ENCODE data around the gene DNA2.

DNA sequence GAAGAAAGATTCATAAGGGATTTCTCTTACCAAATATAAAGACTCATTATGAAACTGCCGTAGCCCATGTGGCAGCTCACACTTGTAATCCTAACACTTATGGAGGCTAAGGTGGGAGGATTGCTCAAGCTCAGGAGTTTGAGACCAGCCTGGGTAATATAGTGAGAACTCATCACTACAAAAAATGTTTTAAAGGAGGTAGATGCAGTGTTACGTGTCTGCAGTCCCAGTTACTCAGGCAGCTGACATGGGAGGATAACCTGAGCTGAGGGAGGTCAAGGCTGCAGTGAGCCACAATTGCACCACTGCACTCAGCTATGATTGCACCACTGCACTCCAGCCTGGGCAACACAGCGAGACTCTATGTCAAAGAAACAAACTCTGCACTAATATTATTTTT is 18.1 kb upstream of the DNA2 start:
- TF ChIP-seq, protein P1, sequence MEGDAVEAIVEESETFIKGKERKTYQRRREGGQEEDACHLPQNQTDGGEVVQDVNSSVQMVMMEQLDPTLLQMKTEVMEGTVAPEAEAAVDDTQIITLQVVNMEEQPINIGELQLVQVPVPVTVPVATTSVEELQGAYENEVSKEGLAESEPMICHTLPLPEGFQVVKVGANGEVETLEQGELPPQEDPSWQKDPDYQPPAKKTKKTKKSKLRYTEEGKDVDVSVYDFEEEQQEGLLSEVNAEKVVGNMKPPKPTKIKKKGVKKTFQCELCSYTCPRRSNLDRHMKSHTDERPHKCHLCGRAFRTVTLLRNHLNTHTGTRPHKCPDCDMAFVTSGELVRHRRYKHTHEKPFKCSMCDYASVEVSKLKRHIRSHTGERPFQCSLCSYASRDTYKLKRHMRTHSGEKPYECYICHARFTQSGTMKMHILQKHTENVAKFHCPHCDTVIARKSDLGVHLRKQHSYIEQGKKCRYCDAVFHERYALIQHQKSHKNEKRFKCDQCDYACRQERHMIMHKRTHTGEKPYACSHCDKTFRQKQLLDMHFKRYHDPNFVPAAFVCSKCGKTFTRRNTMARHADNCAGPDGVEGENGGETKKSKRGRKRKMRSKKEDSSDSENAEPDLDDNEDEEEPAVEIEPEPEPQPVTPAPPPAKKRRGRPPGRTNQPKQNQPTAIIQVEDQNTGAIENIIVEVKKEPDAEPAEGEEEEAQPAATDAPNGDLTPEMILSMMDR (IDR thresholded peaks at IDR 0.05; ENCODE audit: insufficient read depth, low read length, poor library complexity, severe bottlenecking) = no peak
- no peak for TF ChIP-seq EZH2phosphoT487 (conservative IDR thresholded peaks at IDR 0.05; ENCODE audit: low read length)
